GOT3 (cell line): ENCODE data around the gene NDST1.
"Not testable (repeated sequence)": the region's sequence is repeated elsewhere in the genome, so short reads cannot be mapped to it uniquely, and the experiment has no call there.

Experiments used
- DNase-seq: peaks from one replicate; lab custom pipeline; 2025; ENCODE audit warnings: mixed read lengths; lab: John Stamatoyannopoulos, UW

Gene NDST1

DNA sequence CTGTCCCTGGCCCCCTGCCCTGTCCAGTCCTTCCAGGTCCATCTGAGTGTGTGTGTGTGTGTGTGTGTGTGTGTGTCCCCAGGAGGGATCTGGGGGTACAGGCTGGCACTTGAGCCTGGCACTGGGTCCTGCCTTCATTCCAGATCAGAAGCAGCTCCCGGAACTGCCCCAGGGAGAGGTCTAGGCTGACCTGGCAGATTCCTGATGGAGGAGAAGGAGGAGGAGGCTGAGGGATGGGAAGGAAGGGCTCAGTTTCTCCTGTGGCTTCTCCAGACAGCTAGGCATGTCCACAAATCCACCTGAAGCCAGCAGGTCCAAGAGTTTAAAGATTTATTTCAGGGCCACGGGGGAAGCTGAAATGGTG lies 328 bp downstream of the NDST1 start:
- no peak for DNase-seq

DNA sequence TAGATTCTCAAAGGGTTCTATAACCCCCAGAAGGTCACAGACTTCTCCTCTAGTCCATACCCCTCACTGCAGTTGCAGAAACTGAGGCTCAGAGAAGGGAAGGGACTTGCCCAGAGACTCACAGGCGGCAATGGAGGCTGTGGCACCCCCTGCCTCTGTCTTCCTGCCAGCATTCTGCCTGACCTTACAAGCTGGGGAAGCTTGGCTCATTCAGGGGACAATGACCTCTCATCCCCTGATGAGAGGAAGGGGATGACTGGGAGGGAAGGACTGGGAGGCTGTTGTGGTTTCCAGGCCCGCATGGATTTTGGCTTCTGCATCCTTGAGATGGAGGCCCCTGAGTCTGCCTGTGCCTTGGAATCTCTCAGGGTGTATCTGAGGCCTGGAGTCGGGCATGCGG lies 897 bp downstream of the NDST1 start:
- DNase-seq: no peak

DNA sequence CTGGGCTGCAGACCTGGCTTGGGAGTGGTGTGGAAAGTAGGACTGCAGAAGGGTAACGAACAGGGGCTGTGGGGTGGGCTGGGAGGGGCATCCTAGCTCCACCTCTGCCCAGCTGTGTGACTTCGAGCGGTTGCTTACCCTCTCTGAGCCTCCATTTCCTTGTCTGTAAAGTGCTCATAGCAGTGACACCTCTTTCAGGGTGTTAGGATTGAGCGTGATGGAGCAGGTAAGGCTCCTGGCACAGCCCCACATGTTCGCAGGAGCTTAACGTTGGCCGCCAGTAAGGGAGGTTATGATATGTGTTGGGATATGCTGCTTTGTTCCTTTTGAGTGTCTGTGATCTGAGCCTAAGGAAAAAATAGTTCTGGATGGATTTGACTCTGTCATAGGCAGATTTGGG lies 2.1 kb downstream of the NDST1 start:
- no peak for DNase-seq

DNA sequence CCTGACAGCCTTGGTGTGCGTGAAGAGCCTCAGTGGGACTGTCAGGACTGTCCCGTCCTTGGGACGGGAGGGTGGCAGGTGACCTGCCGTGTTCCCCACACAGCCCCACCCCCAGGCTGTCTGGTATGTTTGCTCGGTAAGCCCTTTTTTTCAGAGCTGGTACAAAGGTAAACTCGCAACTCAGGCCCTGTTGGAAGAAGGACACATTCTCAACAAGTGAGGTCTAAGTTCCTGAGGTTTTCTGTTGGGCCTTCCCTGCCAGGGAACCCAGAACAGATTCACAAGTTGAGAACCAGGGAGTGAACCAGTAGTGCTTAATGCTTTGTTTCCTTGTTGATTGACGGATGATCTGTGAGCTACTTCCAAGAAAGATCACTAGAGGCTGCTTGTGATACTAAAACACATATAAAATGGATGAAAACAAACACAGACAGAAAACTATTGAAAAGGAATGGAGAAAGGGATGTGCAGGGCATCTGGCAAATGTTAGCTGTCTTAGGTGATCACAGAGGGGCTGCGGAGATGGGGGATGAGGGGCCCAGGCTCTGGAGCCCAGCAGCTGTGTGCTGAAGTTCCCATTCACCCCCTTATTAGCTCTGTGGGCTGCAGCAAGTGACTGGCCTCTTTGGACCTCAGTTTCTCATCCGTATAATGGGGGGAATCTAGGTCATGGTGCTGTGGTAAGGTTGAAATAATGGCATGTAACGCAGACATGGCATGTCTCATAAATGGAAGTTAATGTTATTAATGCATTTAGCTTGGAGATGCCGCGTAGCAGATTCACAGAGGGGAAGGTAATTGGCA lies 2.7 kb downstream of the NDST1 start:
- DNase-seq: no peak

DNA sequence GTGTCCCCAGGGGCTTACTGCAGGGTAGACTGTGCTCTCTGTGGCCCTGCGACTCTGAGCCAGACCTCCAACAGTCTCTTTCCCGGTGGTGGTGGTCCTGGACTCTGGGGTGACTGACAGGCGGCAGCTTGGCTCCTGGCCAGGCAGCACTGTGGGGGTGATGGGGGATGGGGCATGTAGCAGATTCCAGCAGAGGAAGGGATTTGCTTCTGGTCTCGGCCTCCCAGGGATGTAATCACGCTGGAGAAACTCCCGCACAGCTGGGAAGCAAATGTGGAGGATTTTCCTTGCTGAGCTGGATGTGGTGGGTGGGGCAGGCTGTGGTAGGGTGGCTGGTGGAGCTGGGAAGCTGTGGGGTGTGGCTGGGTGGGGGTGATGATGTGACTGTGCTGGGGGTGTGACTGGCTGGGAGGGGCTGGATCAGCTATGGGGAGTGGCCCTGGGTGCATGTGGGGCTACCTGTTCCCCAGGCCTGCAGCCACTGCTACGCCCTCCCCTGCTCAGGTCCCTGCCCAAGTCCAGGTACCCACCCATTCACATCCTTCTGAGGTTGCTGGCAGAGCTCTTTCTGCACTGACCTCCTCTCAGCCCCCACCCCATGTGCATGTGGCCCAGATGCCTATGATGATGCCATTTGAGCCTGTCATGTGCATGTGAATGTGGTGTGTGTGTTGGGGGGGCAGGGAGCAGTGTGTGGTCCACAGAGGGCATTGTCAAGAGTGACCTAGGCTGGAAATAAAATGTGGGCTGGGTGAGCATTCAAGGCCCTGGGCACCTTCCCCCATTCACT lies 3.8 kb downstream of the NDST1 start:
- DNase-seq: no peak

DNA sequence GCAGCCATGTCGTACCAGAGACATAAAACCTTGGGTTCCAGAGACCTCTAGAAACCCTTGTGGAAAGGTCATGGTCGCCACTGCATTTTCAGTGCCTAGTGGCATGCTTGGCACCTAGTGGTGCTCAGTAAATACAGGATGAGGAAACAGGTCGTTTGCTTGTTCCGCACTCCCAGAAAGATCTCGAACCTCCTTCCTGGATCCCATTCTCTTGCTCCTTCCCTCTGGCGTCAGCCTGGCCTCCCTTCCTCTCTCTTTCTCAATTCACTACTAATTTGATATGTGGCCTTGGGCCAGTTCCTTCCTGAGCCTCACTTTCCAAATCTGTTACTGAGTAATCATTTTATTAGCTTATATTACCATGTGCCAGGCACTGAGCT lies 4.4 kb downstream of the NDST1 start:
- DNase-seq: no peak

DNA sequence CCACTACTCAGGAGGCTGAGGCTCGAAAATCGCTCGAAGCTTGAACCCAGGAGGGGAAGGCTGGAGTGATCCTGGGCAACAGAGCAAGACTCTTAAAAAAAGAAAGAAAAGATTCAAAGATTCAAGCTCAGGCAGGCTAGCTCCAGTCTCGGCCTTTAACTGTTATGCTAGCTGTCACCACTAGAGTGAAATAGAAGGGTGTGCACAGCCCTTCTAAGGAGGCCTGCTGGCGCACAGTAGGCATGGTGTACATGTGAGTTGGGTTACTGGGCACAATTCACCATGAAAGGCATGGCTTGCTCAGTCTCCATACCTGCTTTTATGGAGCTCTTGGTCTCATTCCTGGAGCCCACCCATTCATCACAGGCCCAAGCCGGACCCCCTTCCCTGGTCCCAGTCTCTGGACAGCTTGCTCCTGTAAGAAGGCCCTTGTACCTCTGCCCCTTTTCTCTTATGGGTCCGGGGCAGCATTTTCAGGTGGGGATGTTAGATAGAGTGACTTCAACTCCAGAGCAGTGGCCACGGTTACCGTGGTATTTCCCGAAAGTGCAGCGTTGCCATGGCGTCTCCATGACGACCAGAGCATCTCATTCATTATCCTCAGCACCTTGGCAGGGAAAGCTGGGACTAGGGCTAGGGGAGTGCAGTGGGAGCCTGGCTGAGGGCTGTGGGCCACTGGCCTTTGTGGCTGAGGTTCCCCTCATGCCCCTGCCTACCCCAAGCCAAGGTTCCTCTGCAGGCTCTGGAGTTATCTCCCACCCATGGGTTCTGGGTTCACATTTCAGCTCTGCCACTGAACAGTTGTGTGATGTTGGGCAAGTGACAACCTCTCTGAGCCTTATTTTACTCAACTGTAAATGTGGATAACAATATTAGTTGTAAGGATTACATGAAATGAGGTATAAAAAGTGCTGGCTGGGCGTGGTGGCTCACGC lies 5.7 kb downstream of the NDST1 start:
- DNase-seq: no peak

DNA sequence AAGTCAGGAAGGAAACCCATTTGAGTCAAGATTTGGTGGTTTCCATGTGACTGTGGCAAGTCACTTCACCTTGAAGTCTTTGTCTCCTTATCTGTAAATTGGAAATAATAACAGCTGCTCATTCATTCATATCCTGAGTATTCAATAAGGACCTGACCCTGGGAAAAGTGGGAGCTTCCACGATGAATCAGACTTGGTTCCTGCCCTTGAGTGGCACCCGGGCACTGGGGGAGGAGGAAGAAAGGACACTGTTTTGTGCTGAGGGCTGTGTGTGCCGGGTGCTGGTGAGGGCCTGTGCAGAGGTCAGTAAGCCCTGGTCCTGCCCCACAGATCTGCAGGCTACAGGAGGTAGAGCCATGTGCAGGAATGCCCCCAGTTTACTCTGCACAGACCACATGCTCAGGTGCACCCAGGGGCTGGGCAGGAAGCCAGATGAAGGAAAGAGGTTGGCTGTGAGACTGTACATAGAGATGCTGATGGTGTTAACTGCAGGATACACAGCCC lies 6.8 kb downstream of the NDST1 start:
- no peak for DNase-seq

DNA sequence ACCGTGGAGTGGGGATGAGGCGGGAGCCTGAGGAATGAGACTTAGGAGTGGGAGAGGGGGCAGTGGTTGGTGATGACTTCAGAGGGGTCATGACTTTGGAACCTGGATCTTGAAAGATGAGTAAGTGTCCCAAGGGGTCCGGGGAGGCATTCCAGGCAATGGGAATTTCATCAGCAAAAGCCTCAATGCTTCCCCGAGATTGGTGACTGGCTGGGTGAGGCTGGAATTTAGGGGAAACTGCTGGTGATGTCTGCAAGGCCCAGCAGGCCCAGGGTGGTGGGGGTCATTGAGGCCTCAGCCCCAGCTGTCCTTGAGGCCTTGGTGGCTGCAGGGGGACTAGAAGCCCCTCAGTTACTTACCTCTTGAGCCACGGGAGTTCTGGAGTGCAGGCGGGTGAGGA lies 7.5 kb downstream of the NDST1 start:
- DNase-seq: peak; percentile 50

DNA sequence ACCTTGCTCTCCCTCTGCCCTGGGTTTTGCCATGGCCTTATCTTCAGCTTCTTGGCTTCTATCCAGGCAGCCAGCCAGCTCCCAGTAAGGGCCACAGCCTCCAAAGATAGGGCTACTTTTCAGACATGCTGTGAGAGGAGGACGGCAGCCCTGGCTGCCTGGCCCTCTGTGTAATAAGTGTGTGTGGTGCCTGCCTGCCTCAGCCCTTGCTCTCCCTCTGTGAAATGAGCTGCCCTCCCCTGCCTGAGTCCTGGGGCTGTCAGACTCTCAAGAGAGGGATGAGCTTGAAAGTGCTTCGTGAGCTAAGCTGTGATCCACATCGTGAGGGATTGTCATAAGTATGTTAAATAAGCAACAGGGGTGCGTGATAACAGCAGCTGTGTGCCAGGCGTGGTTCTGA lies 8.1 kb downstream of the NDST1 start:
- no peak for DNase-seq

DNA sequence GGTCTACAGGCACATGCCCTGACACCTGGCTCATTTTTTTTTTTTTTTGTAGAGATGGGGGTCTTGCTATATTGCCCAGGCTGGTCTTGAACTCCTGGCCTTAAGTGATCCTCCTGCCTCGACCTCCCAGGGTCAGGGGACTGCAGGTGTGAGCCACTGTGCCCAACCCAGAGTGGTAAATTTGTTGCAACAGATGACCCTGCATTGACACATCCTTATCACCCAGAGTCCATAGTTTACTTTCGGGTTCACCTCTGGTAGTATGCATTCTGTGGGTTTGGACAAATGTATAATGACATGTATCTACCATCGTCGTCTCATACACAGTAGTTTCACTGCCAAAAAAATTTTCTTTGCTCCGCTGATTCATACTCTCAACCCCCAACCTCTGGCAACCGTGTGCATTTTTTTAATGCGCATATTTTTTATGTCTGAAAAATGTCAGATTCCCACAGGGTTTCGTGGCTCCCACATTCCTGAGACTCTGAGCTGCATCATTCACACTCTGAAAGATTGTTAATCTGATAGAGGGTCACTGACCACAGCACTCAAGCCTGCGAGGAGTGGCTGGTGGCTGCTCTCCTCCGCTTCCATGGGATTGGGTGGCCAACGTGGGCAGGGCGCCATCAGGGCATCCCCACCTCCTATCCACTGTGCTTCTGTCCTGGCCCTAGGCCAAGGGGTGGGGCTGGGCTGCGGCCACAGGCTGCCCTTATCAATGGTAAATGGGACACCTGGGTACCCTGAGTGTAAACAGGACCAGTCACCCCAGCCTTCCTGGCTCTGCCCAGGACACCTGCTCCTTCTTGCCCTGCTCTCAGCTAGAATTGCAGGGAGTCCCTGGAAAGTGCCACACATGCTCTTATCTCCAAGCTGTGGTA lies 9.6 kb downstream of the NDST1 start:
- DNase-seq: no peak

DNA sequence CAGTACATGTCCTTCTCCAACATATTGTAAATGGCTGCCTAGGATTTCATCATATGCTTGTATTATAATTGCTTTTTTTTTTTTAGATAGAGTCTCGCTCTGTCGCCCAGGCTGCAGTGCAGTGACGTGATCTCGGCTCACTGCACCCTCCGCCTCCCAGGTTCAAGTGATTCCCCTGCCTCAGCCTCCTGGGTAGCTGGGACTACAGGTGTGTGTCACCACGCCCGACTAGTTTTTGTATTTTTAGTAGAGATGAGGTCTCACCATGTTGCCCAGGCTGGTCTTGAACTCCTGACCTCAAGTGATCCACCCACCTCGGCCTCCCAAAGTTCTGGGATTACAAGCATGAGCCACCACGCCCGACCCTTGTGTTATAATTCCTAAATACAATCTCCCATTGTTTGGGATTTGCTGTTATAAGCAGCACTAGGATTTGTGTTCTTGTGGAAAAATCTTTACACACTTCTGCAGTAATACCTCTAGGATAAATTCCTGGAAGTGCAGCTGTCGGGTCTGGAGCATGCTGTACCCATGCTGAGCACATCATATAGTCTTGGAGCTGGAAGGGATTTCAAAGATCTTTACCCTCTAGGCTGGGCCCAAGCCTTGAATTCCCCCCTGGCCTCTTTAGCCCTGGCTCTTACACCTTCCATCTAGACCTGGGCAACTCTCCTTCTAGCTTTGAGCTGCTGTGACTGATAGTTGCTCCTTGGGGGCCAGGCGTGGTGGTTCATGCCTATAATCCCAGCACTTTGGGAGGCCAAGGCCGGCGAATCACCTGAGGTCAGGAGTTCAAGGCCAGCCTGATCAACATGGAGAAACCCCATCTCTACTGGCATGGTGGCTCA lies 11.0 kb downstream of the NDST1 start:
- not testable (repeated sequence) for DNase-seq

DNA sequence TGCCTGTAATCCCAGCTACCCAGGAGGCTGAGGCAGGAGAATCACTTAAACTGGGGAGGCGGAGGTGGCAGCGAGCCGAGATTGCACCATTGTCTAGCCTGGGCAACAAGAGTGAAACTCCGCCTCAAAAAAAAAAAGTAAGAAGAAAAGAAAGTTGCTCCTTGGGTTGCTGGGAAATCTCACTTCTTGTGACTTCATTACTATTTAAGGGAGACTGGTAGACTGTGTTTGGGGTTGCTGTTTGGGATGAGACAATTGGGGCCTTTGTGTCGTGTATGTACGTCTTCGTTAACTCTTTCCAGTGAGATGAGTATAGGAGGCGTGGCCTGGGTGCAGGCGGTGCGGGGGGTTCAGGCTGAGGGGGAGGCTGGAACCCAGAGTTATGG lies 11.6 kb downstream of the NDST1 start:
- DNase-seq: no peak

DNA sequence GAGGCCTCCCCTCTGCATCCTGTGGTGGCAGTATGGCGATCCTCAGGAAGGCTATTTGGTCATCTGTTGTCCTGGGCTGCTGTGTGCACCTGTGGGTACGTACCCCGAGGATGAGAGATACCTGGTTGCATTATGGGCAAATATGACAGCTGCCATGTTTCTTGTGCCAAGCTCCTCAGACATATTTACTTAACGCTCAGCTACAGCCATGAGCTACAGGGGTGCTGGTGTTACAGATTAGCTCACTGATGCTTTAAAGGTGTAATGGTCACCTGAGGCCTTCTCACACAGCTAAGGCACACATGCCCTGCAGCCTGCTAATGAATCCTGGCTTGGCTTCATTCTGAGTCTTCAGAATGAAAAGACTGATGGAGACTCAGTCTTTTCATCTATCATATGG lies 12.0 kb downstream of the NDST1 start:
- DNase-seq: no peak

DNA sequence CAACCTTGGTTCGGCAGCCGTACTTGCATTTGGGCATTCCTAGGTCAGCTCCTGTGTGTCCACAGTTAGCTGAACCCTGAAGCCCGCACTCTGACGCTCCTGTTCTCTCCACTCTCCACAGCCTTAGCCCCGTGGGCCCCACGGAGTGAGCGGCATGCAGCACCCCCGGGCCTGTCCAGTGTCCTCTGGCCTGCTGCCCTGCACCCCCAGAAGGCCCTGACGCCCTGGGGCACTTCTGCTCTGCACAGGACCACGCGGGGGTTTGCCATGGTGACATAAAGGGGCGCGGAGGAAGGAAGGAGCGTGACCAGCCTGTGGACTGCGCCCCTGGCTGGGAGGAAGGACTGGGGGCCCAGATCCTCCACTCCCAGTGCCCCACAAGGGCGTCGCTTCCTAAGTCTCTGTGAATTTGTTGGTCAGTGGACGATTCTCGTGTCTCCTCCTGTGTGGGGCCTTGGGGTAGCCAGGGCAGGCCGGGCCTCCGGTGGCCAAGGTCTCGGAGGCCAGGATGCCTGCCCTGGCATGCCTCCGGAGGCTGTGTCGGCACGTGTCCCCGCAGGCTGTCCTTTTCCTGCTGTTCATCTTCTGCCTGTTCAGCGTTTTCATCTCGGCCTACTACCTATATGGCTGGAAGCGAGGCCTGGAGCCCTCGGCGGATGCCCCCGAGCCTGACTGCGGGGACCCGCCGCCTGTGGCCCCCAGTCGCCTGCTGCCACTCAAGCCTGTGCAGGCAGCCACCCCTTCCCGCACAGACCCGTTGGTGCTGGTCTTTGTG lies 13.0 kb downstream of the NDST1 start:
- DNase-seq: no peak

DNA sequence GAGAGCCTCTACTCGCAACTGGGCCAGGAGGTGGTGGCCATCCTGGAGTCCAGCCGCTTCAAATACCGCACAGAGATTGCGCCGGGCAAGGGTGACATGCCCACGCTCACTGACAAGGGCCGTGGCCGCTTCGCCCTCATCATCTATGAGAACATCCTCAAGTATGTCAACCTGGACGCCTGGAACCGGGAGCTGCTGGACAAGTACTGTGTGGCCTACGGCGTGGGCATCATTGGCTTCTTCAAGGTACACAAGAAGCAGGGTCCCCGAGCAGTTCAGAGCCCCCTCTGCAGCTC lies 13.5 kb downstream of the NDST1 start:
- DNase-seq: no peak

DNA sequence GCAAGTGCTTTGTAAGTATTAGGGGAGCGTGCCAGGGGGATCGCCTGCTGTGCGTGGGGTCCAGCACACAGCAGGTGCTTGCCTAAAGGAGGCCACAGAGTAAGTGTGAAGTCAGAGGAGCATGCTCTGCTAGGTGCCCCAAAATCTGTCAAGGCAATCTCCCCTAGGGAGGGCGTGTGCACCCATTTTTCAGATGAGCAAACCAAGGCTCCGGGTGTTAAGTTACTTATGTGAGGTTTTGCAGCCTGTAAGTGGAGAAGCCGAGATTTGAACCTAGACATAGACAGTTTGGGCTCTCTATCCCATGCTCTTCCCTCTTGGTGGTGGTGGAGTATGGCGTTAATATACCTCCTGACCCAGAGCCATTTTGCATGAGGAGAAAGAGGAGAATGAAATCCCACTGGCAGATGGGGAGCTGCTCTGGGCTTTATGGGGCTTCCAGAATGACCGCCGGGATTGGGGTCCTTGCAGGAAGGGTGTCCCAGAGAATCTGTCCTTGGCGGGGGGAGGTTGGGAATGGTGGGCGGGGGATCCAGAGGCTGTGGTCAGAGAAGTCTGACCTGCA lies 14.1 kb downstream of the NDST1 start:
- no peak for DNase-seq

DNA sequence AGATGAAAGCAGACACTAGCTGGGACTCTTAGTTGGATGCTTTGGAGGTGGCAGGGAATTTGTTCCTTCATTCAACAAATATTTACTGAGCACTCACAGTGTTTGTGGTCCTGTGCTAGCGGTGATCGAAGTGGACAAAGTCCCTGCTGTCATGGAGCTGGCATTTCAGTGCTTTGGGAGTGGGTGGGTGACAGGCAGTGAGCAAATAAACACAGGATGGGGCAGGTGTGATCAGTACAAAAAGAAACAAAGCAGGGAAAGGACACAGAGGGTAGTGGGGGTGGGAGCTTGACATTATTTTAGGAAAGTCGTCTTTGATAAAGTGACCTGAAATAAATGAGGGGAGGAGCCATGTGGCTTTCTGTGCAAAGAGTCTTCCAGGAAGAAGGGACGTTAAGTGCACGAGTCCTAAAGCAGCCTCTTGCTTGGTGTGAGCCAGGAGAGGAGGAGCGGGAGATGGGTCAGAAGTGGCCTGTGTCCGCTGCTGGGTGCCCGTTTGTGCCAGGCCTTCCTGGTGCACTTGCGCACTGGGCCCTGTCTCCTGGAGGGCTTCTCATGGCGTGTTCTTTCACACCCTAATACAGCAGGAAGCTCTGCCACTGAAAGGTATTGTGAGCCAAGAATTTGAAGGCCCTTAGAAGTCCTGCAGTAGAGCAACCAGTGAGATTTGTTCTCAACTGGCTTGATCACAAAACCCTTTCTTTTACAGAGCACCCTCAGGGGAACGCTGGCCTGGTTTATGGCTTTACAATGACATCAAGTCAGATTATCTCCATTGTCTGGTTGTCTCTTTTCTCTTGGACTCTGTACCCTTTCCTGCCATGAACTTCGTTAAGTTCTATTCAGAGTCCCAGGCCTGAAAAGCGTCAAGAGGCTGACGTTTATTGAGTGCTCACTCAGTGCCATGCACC lies 14.8 kb downstream of the NDST1 start:
- DNase-seq: no peak
